Measurements from ENCODE around the gene HHATL.

GRCh38 chr3:42739401-42740158 is 37.0 kb upstream of the HHATL start:
- TF ChIP-seq CTCF (IDR thresholded peaks at IDR 0.05) (no peak), REST (IDR thresholded peaks at IDR 0.05; ENCODE audit: insufficient read depth in 1 of 2, low read depth in 2 of 2, low read length in 1 of 2) (no peak), TCF7L2 (IDR thresholded peaks at IDR 0.05; ENCODE audit: low read depth, low read length) (no peak), SIN3A (IDR thresholded peaks at IDR 0.05; ENCODE audit: borderline replicate concordance, insufficient read depth, low read depth, low read length) (no peak), POLR2AphosphoS5 (IDR thresholded peaks at IDR 0.05; ENCODE audit: low read depth, low read length) (no peak)

Measured in Panc1 (cell line).